Activated CD8-positive, alpha-beta T cell treated with anti-CD3 and anti-CD28 coated beads for 36 hours (primary cell): ENCODE data around the gene DHRS13. TPM values are rescaled to one million over a fixed set of nuclear protein-coding genes. Genes with fewer than 3 reads are reported as not detected.

ENCODE experiments used
- ATAC-seq: fragments of 200-7000 bp; cut with Tn5 transposase; one replicate; pipeline ENCODE4 v1.10.0; 2021; ENCODE audit warnings: mild to moderate bottlenecking, moderate library complexity
- CTCF ChIA-PET: fragments of 350-600 bp; sonication (Branson Sonifier 250); formaldehyde crosslinking; loops from one replicate; lab custom pipeline; 2021; ENCODE audit warnings: antibody characterized with exemption; lab: Charles Lee
- POLR2A ChIA-PET: fragments of 350-600 bp; sonication (Branson Sonifier 250); formaldehyde crosslinking; loops from one replicate; lab custom pipeline; 2021; ENCODE audit warnings: antibody characterized with exemption; lab: Charles Lee
- DNase-seq: peaks from one replicate; pipeline ENCODE4 v3.0.0-alpha.2; 2020
- H3K27ac Mint-ChIP-seq: one replicate; pipeline ENCODE4 v1.8.0; 2021; ENCODE audit warnings: mild to moderate bottlenecking, mixed read lengths
- H3K27me3 Mint-ChIP-seq: one replicate; pipeline ENCODE4 v1.8.0; 2021; ENCODE audit warnings: mixed read lengths
- H3K36me3 Mint-ChIP-seq: one replicate; pipeline ENCODE4 v1.8.0; 2021; ENCODE audit warnings: low read depth, mixed read lengths
- H3K4me1 Mint-ChIP-seq: one replicate; pipeline ENCODE4 v1.8.0; 2021; ENCODE audit warnings: low read depth, mixed read lengths
- H3K4me3 Mint-ChIP-seq: one replicate; pipeline ENCODE4 v1.8.0; 2021; ENCODE audit warnings: mild to moderate bottlenecking, moderate library complexity, mixed read lengths
- H3K9me3 Mint-ChIP-seq: one replicate; pipeline ENCODE4 v1.8.0; 2021; ENCODE audit warnings: mixed read lengths
- intact Hi-C: fragments of 100-400 bp; cut with micrococcal nuclease; formaldehyde crosslinking; loops from one replicate; pipeline ENCODE4 v1.10.0; 2022
- total RNA-seq, 2 experiments: library from RNA; stranded (reverse); gene quantifications; one replicate each; pipeline ENCODE4 v1.2.3, GENCODE V29; 2021
- TF ChIP-seq, protein P1 (sequence below): fragments of 200-600 bp; IDR thresholded peaks from one replicate; pipeline ENCODE4 v1.8.0; 2022; ENCODE audit warnings: antibody characterized with exemption, mild to moderate bottlenecking

Gene DHRS13
- total RNA-seq, 2 experiments from 2014 or later, result 37.3 to 38.2 TPM

DNA sequence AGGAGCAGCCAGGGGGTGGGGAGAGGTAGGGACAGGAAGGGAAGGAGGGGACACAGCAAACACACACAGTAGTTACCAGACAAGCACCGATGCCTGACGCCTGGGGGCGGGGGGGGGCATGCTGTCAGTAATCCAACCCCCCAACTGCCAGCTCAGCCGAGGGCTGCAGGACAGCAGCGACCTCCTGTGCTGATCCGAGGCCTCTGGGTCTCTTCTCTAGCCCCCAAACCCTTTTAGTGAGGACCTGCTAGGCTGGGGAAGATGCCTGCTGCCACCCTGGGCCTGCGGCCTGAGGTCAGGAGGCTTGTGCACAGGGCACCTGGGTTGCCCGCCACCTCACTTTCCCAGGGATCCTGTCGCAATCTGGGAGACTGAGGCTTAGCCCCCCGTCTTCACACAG, 16.9 kb downstream of the DHRS13 start:
- ChIA-PET CTCF (no interaction called here), POLR2A (no interaction called here)
- peaks cover 20% of the 10 kb centered on the region for H3K4me1 Mint-ChIP-seq
- no peaks in the 10 kb centered on the region for H3K27me3 Mint-ChIP-seq
- H3K9me3 Mint-ChIP-seq, result no peaks in the 10 kb centered on the region
- H3K36me3 Mint-ChIP-seq, result peaks cover 9% of the 10 kb centered on the region
- no peak overlapping the region for H3K4me3 Mint-ChIP-seq
- H3K27ac Mint-ChIP-seq, result no peak overlapping the region
- no peak for ATAC-seq
- intact Hi-C loops, result no loop called here
- DNase-seq, result no peak
- TF ChIP-seq, protein P1, sequence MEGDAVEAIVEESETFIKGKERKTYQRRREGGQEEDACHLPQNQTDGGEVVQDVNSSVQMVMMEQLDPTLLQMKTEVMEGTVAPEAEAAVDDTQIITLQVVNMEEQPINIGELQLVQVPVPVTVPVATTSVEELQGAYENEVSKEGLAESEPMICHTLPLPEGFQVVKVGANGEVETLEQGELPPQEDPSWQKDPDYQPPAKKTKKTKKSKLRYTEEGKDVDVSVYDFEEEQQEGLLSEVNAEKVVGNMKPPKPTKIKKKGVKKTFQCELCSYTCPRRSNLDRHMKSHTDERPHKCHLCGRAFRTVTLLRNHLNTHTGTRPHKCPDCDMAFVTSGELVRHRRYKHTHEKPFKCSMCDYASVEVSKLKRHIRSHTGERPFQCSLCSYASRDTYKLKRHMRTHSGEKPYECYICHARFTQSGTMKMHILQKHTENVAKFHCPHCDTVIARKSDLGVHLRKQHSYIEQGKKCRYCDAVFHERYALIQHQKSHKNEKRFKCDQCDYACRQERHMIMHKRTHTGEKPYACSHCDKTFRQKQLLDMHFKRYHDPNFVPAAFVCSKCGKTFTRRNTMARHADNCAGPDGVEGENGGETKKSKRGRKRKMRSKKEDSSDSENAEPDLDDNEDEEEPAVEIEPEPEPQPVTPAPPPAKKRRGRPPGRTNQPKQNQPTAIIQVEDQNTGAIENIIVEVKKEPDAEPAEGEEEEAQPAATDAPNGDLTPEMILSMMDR, result no peak

DNA sequence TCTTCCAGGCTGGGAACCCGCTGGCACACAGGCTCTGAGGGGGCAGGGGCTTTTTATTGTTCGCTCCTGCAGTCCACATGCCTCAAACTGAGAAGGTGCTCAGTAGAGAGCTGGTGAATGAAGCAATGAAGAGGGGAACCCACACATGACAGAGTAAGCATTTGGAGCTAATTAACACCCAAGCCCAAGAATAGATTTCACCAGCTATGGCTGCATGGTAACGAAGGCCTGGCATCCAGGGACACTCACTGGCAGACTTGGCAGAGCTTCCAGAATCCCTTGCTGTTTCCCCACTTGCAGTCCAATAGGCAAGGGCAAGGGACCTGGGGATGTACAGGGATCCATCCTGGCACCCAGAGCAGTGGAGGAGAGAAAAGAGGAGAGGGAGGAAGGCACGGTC, 17.5 kb downstream of the DHRS13 start:
- Mint-ChIP-seq H3K36me3 (peaks cover 8% of the 10 kb centered on the region), H3K9me3 (no peaks in the 10 kb centered on the region), H3K4me1 (peaks cover 16% of the 10 kb centered on the region), H3K4me3 (no peak overlapping the region), H3K27ac (no peak overlapping the region), H3K27me3 (no peaks in the 10 kb centered on the region)
- ChIA-PET CTCF (no interaction called here), POLR2A (interaction anchor here (0.5 kb wide), 1 partner anchor 9 kb away, joined by 4 read pairs; no protein-coding TSS in a partner anchor)
- no peak for DNase-seq
- TF ChIP-seq, protein P1, result no peak
- intact Hi-C loops, result no loop called here
- ATAC-seq, result no peak

DNA sequence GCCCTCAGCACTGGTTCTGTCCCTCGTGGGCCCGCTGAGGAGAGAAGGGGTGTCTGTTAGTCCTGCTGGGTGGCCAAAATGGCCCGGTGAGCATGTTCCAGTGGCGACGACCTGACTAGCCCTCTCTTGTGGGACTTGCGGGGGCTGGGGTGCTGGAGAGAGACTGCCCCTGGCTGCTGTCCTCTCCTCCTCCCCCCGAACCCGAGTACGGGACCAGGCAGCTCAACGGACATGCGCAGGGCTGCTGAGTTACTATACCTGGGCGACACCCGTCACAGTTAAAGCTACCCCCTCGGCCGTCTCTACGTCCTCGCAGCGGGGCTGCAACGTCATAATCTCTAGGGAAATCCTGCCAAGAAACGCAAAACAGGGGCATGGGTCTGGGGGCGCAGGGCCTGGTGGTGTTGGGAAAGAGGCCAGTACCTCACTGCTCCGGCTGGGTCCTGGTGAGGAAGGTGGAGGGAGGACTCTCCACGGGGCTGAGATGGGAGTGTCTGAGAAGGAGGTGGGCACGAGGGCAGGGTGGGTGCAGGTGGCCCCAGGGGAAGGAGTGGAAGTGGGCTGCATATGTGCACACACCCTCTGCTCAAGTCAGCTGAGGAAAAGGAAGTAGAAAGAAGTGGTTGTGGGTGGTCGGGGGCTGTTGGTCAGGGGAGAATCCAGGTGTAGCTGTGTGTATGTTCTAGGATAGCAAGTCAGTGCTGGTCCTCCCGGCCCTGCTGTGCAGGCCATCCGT, 18.7 kb downstream of the DHRS13 start:
- DNase-seq (no peak), ATAC-seq (no peak)
- intact Hi-C loops, result no loop called here
- no peaks in the 10 kb centered on the region for H3K9me3 Mint-ChIP-seq
- TF ChIP-seq, protein P1, result no peak
- peaks cover 11% of the 10 kb centered on the region for H3K4me1 Mint-ChIP-seq
- H3K36me3 Mint-ChIP-seq, result peaks cover 15% of the 10 kb centered on the region
- ChIA-PET POLR2A (no interaction called here), CTCF (no interaction called here)
- H3K4me3 Mint-ChIP-seq, result no peak overlapping the region
- peak overlapping the region; percentile 8 for H3K27ac Mint-ChIP-seq
- H3K27me3 Mint-ChIP-seq, result no peaks in the 10 kb centered on the region

DNA sequence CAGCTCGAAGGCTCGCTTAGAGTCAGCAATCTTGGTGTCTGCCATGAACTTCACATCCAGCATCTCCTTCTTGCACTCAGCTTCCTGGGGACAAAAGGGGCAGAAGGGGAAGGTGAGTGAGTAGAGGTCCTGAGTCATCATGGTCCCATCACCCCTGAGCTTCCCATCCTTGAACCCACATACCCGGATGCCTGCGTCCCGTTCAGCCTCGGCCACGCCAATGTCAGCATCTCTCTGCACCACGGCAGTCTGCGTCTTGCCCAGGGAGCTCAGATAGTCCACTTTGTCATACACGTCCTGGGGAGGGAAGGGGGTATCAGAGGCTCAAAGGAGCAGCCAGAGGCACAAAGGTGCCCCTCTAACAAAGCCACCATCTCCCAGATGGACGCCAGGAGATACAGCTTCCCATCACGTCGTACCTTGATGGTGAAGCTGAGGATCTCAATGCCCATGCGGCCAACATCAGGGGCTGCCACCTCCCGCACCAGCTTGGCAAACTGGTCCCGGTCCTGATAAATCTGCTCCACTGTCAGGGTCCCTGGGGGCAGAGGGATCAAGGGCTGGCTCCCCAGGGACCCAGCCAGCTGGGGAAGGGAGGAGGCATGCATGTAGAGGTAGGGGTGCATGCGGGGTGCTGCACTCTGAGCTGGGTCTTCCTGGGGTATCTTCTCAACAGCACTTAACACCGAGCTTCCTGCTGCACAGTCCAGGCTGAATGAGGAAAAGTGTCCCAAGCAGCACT, 20.6 kb downstream of the DHRS13 start:
- Mint-ChIP-seq H3K9me3 (no peaks in the 10 kb centered on the region), H3K36me3 (peaks cover 22% of the 10 kb centered on the region), H3K4me3 (no peak overlapping the region), H3K27ac (no peak overlapping the region), H3K4me1 (peaks cover 12% of the 10 kb centered on the region), H3K27me3 (no peaks in the 10 kb centered on the region)
- DNase-seq, result no peak
- ChIA-PET CTCF (interaction anchor here (1.1 to 2.0 kb wide), 9 partner anchors 10 to 235 kb away, joined by 3 to 7 read pairs (median 3); no protein-coding TSS in a partner anchor), POLR2A (interaction anchor here (0.8 to 4.2 kb wide), 4 partner anchors 10 to 122 kb away, joined by 3 to 22 read pairs (median 6); no protein-coding TSS in a partner anchor)
- TF ChIP-seq, protein P1, result no peak
- intact Hi-C loops, result no loop called here
- ATAC-seq, result no peak
